Bronchus fibroblast of lung (primary cell): ENCODE data around the gene NEK4. TPM values are rescaled to one million over a fixed set of nuclear protein-coding genes. Genes with fewer than 3 reads are reported as not detected.

Experiments used
- total RNA-seq: library from RNA; depleted of rRNA; stranded (reverse); fragments of >200 nt; gene quantifications from 2 replicates; pipeline ENCODE4 v1.2.3, GENCODE V29; 2015

NEK4 gene
- 13.8 and 14.9 TPM in 2 replicates for total RNA-seq

DNA sequence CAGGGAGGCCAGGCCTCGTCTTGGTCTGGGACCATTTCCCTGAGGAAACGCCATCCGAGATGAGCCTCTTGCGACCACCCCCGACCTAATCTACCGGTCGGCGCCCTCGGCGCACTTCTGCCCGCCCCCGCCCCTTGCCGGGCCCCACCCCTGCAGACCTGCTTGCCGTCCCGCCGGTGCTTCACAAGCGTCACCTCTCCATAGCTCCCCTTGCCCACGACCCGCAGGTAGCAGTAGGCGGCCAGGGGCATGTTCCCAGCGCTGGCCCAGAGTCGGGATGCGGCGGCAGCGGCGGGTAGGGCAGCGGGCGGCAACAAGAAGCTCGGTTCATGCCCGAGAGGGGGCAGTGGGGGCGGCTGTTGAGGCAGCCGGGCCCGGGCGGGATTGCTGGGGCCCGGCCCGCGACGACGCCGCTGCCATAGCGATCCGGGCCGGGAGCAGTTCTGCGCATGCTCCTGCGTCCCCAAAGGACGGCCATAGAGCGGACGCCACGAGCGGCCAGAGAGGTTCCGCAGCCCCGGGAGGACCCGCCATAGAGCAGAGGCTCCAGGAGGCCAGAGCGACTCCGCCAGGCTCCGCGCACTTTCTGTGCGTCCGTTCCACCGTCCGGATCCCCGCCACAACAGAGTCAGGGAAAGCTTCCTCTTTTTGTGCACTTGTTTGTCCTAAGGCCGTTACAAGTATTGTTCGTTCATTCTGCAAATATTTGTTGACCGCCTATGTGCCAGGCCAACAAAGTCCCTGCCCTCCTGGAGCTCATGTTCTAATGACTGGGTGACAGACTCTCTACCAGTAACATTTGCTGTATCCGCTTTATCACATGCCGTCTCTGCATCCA is at the start of gene NEK4:
Gene NEK4 (minus strand): TSS at position 445 of the 838 bp plus-strand sequence. CDS start 194 bp downstream, at position 251.

DNA sequence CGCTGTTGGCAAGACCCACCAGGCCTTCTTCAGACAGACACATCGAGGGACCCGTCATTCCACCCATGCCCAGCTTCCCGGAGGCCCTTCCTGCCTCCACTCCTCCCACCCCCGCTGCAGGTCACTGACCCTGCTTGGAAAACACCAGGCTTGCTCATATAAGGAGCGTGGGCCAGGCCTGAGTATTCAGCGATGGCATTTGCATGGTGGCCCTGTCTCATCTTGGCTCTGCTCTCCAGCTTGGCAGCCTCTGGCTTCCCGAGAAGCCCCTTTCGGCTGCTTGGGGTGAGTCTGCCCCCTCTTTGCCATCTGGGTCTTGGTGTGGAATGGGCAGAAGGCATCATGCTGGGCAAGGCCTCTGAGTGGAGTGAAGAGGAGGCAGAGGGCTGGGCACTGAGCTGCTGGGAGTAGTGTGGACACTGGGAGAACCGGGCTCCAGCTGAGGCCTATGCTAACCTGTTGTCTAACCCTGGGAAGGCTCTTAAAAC is 23.9 kb upstream of the NEK4 start, which contains the start of gene ITIH3:
Gene ITIH3 (plus strand): TSS at position 185 of the 488 bp plus-strand sequence. CDS start 8 bp downstream, at position 193.

DNA sequence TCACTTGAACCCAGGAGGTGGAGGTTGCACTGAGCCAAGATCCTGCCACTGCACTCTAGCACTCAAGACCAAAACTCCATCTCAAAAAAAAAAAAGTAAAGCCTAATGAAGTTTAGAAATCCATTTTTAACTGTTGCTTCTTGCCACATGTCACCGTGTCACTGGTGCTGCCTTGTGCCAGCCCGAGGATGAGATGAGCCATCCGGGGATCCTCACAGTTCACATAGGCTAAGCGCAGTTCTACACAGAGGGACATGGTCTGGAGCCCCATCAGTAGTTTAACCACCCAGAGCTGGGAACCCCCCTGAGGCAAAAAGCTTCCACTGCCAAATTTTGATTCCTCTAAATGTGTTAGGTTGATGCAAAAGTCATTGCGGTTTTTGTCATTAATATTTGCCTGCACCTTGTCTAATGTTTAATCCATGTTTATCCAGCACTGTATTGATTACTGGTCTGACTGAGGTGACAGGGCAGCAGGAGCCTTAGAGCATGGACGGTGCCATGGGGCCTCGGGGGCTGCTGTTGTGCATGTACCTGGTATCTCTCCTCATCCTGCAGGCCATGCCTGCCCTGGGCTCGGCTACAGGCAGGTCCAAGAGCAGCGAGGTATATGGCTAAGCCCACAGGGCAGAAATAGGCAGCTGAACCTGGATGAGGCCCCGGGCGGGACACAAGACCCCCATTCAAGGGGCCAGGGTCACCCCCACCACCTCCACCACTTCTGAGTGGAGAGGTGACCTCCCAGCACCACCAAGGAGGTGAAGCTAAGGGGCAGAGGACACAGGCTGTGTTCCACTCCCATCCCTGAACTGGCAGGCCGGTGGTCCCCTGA is 6.6 kb upstream of the NEK4 start, which contains the start of gene ITIH1:
Gene ITIH1 (plus strand): TSS at position 473 of the 832 bp plus-strand sequence. CDS start 17 bp downstream, at position 490.

DNA sequence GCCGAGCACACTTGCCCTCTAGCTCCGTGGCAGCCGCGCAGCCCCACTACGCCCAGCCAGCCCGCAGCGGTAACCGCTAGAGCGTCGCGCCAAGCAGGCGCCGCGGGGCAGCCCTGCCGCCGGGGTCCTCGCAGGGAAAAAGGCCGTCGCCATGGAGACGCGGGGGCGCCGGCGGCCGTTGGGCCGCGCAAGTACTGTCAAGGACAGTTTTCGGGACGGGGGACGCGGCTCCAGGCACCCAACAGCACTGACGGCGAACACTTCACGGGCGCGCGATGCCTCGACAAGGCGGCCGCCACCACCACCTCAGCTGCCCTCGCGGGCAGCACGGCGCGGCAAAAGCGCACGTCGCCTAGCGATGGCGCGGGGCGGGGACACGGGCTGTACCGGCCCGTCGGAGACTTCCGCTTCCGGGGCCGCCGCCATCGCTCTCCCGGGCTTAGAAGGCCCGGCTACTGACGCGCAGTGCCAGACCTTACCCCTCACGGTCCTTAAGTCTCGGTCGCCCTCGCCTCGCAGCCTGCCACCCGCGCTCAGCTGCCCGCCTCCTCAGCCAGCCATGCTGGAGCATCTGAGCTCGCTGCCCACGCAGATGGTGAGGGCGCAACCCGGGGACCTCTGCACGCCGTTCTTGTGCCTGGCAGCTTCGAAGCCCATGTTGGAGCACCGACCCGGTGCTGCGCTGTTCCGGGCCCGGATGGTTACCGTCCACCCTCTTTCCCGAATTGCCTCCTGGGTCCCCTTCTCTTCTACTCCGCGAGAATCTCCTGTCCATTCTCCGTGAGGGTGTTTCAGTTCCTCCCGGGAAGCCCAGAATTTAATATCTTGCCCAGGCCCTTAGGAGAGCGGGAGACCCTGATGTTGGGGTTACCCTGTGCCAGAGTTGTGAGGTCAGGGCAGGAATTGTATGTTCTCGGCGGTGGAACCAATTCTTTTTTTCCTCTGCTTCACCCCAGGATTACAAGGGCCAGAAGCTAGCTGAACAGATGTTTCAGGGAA is 64.8 kb downstream of the NEK4 start, which contains the start of the genes GLT8D1 and SPCS1:
Gene GLT8D1 (minus strand): TSS at position 104 of the 999 bp plus-strand sequence. CDS start 5,331 bp downstream, outside the sequence.
Gene SPCS1 (plus strand): TSS at position 419 of the 999 bp plus-strand sequence. CDS start 141 bp downstream, at position 560.

DNA sequence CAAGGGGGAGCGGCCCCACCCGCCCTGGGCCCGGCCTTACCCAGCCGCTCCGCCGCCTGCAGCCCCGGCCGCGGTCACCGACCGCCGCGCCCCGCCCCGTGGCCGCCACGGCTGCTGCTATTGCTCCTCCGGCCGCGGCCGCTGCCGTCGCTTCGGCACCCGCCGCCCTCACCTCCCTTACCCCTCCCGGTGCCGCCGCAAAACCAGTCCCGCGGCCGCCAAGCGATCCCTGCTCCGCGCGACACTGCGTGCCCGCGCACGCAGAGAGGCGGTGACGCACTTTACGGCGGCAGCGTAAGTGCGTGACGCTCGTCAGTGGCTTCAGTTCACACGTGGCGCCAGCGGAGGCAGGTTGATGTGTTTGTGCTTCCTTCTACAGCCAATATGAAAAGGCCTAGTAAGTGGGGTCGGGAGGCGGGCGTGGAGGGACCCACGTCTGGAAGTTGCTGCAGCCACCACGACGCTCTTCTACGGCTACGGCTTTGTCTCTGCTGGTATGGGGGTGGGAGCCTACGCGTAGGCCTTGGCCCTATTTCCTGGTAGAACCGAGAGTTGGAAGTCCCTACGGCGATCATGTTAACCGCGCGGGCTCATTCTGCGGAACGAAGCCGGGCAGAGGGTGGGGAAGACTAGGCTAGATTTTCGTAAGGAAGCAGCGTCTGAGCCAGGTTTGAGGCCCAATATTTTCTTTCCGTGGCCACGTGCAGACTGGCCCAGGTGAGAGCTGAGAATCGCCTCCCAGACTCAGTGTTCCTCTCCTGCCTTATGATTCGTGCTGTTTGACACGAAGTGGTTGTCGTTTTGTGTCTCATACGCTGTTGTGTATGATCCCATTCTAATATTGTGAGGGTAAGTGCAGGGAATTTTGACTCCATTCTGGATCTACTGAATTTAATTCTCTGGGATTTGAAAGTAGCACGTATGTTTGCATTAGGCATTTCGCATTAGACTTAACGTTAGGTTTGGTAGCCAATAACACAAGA is 84.7 kb downstream of the NEK4 start, which contains the start of the genes GNL3 and PBRM1:
Gene GNL3 (plus strand): TSS at position 324 of the 983 bp plus-strand sequence. CDS start 61 bp downstream, at position 385.
Gene PBRM1 (minus strand): TSS at position 205 of the 983 bp plus-strand sequence.

Other genes starting within 250 kb of the NEK4 start
- 220 and 265 TPM in 2 replicates for gene NT5DC2, start 237.1 kb downstream of the NEK4 start, total RNA-seq
- 1.2 and 20.8 TPM in 2 replicates for gene UQCC5, start 234.3 kb downstream of the NEK4 start, total RNA-seq
- gene PBRM1, start 85.0 kb downstream of the NEK4 start, total RNA-seq: 42.2 and 48.6 TPM in 2 replicates
- gene GNL3, start 84.9 kb downstream of the NEK4 start, total RNA-seq: 73.6 and 87.3 TPM in 2 replicates
- 79.7 and 87.9 TPM in 2 replicates for gene GLT8D1, start 65.1 kb downstream of the NEK4 start, total RNA-seq
- gene SPCS1, start 64.8 kb downstream of the NEK4 start, total RNA-seq: 190 and 202 TPM in 2 replicates
- not detected in 2 replicates for gene ITIH1, start 6.7 kb upstream of the NEK4 start, total RNA-seq
- gene ITIH3, start 23.9 kb upstream of the NEK4 start, total RNA-seq: not detected in 2 replicates
- 0.45 and 0.67 TPM in 2 replicates for gene ITIH4, start 59.7 kb upstream of the NEK4 start, total RNA-seq
- gene MUSTN1, start 64.1 kb upstream of the NEK4 start, total RNA-seq: not detected in 2 replicates
- 11.3 and 13.8 TPM in 2 replicates for gene STIMATE, start 126.6 kb upstream of the NEK4 start, total RNA-seq